HG03039 (cell line): ENCODE results near the gene ACTRT2.

Source experiments
- ATAC-seq: cut with Tn5 transposase; IDR thresholded peaks from one replicate; pipeline ENCODE4 v1.9.1; 2021; ENCODE audit warnings: mild to moderate bottlenecking, moderate library complexity; ENCODE audit not compliant: unreplicated experiment

ACTRT2 gene

DNA sequence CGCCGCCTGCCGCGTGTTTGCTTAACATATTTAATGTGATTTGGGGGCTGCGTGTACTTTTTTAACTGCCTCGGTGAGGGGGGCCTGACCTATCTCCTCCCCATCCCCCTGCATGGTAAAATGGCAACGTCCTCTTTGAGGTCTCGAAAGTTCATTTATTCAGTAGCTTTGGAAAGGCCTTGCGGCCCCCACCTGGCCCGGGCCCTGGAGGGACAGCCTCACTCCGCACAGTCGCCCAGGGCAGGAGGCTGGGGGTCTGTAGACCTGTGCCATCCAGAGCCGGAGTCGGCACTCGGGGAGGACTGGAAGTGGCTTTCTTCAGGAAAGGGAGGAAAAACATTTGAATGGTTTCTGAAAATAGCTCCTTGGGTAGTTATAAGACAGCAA lies 38.0 kb upstream of the ACTRT2 start:
- no peak for ATAC-seq

GRCh38 chr1:2983706-2984398 lies 37.4 kb upstream of the ACTRT2 start:
- no peak for ATAC-seq

DNA sequence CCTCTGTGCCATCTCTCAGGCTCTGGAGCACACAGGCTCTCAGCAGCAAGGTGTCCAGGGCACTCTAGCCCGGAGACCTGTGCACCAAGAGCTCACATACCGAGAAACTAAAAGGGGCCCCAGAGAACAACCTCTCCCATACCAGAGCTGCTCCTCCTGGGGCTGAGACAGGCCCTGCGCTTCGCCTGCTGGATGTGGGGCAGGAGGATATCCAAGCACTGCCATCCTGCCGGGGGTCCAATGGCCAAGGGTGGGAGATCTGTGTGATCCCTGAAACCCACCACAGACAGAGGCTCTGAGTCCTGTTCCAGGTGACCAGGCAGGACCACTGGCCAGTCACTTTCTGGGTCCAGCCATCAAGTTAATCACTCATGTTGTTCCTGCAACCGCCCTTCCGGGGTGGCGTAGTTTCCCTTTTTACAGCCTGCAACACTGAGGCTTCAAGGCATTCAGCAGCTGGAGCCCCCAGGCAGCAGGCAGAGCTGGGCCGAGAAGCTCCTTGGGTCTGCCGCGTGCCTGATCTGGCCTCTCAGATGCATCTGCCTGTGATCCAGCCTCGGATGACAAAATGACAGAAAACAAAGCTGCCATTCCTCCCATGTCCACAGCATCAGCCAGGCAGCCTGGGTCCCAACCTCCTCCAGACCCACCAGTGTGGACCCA lies 36.7 kb upstream of the ACTRT2 start:
- no peak for ATAC-seq

- ATAC-seq: no peak
Observed at GRCh38 chr1:2985067-2985561, 36.2 kb upstream of the ACTRT2 start.

DNA sequence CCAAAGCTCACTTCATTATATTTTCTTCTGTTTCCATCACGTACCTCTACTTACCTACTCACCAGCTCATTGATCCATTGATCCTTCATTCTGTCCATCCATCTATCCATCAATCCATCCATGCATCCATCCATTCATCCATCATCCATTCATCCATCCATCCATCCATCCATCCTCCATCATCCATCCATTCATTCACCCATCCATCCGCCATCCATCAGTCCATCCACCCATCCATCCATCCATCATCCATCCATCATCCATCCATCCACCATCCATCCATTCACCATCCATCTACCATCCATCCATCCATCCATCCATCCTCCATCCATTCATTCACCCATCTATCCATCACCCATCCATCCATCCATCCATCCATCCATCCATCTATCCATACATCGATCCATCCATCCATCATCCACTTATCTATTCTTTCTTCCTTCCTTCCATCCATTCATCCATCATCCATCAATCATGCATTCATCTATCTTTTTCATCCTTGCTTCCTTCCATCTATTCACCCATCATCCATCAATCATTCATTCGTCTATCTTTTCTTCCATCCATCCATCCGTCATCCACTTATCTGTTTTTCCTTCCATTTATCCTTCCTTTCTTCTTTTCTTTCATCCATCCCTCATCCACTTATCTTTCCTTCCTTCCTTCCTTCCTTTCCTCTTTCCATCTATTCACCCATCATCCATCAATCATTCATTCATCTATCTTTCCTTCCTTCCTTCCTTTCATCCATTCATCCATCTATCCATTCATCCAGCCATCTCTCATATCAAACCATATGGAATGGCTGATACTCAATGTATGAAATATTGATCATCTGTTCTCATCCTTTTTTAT lies 35.3 kb upstream of the ACTRT2 start:
- ATAC-seq: no peak

- no peak for ATAC-seq
Observed at GRCh38 chr1:2986549-2987305, 34.5 kb upstream of the ACTRT2 start.

GRCh38 chr1:2987773-2988172 lies 33.5 kb upstream of the ACTRT2 start:
- ATAC-seq: no peak

- no peak for ATAC-seq
Observed at GRCh38 chr1:2988256-2988655, 33.0 kb upstream of the ACTRT2 start.

GRCh38 chr1:2989185-2989584 lies 32.1 kb upstream of the ACTRT2 start:
- ATAC-seq: no peak

- ATAC-seq: no peak
Observed at GRCh38 chr1:2989976-2990375, 31.3 kb upstream of the ACTRT2 start.

DNA sequence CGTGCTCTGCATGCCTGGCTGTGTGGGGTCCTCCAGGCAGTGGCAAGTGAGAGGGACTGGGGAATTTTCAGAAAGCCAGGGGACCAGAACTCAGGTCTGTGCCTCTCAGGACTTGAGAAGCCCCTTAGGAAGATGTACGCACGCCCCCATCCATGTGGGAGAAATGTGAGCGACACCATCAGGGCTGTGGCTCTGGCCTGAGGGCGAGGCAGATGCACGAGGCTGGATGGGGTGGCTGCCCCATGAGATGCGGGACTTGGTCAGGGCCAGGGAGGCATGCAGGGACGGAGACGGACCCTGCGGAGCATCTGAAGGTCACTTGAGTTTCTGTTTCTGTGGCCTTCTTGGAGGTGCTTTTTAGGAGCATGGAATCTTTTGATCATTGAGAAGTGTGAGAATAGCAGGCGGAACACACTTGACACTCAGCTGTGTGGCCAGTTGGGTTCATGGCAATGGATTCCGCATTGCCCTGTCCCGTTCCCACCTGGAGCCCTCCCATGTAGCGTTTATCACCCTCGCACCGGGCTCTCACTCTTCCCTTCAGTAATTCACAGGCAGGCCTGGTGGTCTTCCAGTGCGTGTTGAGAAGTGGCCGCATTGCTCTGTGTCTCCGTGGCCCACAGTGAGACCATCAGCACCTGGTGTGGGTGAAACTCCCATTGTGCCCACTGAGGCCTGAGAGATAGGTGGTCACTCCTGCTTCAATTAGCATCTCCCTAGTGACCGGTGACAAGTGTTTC lies 30.7 kb upstream of the ACTRT2 start:
- no peak for ATAC-seq

DNA sequence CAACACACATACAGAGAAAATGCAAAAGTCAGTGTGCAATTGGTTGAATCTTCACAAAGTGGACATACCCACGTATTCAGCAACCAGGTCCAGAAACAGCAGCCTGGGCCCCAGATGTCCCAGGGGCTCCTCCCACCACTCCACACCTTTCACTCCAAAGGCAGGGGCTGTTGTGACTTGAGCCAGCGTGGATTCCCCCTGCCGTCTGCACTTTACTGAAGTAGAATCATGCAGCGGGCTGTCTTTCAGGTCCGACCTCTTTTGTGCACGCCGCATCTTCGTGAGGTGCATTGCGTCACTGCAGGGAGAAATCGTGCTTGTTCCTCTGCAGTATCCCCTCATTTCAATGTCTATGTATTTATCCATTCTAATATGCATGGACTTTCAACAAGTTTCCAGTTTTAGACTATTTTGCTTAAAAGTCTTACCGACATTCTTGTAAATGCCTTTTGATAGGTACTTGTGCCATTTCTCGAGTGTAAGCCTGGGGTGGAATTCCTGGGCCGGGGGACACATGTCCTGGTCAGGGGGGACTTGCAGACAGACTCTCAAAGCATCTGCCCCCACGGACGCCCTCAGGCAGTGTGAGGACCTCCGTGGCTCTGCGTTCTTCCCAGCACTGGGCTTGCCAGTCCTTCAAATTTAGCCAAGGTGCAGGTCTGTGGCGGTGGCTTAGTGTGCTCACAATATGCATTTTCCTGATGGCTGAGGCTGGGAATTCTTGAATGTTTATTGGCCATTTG lies 29.3 kb upstream of the ACTRT2 start:
- no peak for ATAC-seq

GRCh38 chr1:2998503-2999100 lies 22.7 kb upstream of the ACTRT2 start:
- no peak for ATAC-seq

DNA sequence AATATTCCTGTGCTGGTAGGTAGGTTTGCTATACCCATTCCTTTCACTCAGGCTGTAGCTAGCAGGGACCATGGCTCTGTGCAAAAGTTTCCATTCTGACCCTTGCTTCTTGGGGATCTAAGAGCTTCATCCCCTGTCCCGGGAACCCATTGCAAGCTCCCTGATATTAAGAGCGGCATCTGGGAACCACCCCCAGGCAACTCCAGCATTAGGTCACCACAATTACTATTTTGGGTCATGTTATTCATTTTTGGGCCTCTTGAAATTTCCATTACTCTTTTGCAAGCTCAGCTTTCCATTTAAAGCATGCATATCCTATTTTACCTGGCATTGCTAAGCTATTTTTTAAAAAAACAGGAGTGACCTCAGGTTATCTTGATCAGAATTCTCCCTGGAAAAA lies 22.1 kb upstream of the ACTRT2 start:
- no peak for ATAC-seq

GRCh38 chr1:2999571-2999970 lies 21.7 kb upstream of the ACTRT2 start:
- ATAC-seq: no peak

GRCh38 chr1:3000214-3000613 lies 21.1 kb upstream of the ACTRT2 start:
- no peak for ATAC-seq

DNA sequence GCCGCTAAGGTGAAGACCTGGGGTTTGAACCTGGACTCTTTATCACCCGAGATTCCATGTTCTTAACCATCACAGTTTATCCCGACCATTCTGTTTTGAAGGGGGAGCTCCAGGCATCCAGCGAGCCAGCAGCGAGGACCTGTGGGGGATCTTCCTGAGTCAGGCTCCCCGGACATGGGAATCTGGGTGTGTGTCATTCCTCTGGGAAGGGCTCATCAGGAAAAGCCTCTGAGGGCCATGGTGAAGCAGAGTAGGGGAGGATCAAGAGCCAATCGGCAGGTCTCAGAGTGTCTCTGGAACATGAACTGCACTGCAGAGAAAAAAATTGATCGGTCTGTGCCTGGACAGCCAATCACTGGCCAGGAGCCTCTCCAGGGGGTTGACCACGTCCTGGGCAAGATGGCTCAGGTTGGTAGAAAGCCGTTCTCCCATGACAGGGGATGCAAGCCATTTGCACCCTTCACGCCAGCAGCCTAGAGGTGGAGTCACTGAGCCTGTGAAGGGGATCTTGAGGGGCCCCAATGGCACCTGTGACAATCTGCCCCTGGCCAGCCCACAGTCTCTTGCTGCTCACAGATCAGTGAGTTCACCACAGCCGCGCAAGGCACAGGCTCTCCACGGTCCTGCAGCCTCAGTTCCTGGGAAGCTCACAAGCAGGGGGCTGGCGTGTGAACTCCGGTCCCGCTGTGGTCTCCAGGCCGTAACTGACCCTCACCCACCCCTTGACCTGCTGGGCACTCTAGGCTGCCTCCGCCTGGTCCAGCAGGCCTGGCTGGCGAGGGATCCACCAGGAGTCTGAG lies 20.4 kb upstream of the ACTRT2 start:
- no peak for ATAC-seq
